HG03280 (cell line): Measurements from ENCODE around the gene CKMT1A.
"Not testable (repeated sequence)": the region's sequence is repeated elsewhere in the genome, so short reads cannot be mapped to it uniquely, and the experiment has no call there.

ENCODE experiments used
- ATAC-seq: cut with Tn5 transposase; IDR thresholded peaks from one replicate; pipeline ENCODE4 v1.9.1; 2021; ENCODE audit warnings: mild to moderate bottlenecking, moderate library complexity; ENCODE audit not compliant: unreplicated experiment

CKMT1A gene

DNA sequence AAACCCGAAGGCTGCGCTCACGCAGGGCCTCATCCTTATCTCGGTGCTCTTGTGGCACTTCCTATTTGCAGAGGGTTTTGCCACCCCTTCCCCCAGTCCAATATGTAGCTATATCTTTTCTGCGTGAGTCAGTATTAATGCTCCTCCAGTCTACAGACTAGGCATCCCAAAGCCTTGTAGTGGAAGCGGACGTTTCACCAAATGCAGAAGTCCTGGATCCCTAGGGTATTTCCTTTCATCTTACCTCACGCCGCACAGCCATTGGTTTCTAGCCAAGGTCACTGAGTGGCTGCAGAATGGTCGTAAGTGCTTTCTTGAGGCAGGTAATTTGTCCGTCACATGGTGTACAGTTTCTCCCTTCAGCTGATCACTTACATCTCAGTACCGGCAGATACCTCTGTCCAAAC is 53.2 kb downstream of the CKMT1A start:
- ATAC-seq = not testable (repeated sequence)

DNA sequence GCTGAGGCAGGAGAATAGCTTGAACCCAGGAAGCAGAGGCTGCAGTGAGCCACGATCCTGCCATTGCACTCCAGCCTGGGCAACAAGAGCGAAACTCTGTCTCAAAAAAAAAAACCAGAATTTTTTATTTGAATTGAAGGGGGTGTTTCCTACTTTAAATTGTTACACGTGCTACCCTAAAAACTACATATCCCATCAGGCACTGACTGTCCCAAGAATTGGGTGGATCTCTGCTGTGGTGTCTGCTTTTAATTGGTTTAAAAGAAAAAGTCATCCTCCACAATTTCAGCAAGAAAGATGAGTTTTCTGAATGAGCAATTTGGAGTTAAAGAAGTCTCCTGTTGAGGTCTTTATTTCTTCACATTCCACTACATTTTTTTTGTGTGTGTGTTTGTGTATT is 54.7 kb downstream of the CKMT1A start:
- no peak for ATAC-seq
